SK-N-SH (cell line): Measurements from ENCODE around the gene NHERF2. TPM values are rescaled to one million over a fixed set of nuclear protein-coding genes. Genes with fewer than 3 reads are reported as not detected.
A peak's percentile ranks its signal among the peaks of the same experiment; 100 is the strongest.

Experiments
- CTCF ChIA-PET: fragments of 300-600, 350-600 bp; formaldehyde crosslinking; extraction: SDS; loops from one replicate; lab custom pipeline; 2021; lab: Yijun Ruan, JAX
- POLR2A ChIA-PET: fragments of 350-600 bp; sonication (Branson Sonifier 250); formaldehyde crosslinking; extraction: SDS; loops from one replicate; lab custom pipeline; 2020; ENCODE audit warnings: antibody characterized with exemption, inconsistent platforms; lab: Yijun Ruan, JAX
- DNase-seq: peaks from one replicate; pipeline ENCODE4 v3.0.0; 2012
- H2AFZ ChIP-seq: fragments of 200-600 bp; sonication (generic); 2 replicates; pipeline ENCODE4 v1.8.1; 2016; ENCODE audit warnings: antibody characterized with exemption, mild to moderate bottlenecking, low read depth
- H3F3A ChIP-seq: fragments of 200-600 bp; sonication (generic); replicated peaks from 2 replicates; pipeline ENCODE3; 2016; ENCODE audit warnings: antibody characterized with exemption, mild to moderate bottlenecking; ENCODE audit not compliant: insufficient read depth
- H3K27ac ChIP-seq, 2 experiments: fragments of 200-500 bp in 1 of 2; fragments of 200-600 bp in 1 of 2; sonication (Bioruptor generic) in 1 of 2; sonication (generic), shearing (Covaris generic) in 1 of 2; 2 replicates each; pipeline versions ENCODE4 v1.5.1 to v1.6.1; 2014 to 2016; ENCODE audit warnings: low read depth in 2 of 2, inconsistent platforms in 1 of 2, low read length in 1 of 2, mild to moderate bottlenecking in 1 of 2, mixed read lengths in 1 of 2
- H3K27me3 ChIP-seq: fragments of 200-600 bp; sonication (generic), shearing (Covaris generic); 2 replicates; pipeline ENCODE4 v1.6.1; 2016; ENCODE audit warnings: mixed run types; ENCODE audit not compliant: insufficient read depth
- H3K36me3 ChIP-seq, 2 experiments: fragments of 200-500 bp in 1 of 2; fragments of 200-600 bp in 1 of 2; sonication (Bioruptor generic) in 1 of 2; sonication (generic) in 1 of 2; replicated peaks in 1 of 2; 2 replicates each; pipeline versions ENCODE3 to v1.5.1; 2014 to 2016; ENCODE audit warnings: low read length in 1 of 2, mild to moderate bottlenecking in 1 of 2; ENCODE audit not compliant: insufficient read depth in 2 of 2, control insufficient read depth in 1 of 2
- H3K4me1 ChIP-seq, 2 experiments: fragments of 200-500 bp in 1 of 2; fragments of 200-600 bp in 1 of 2; sonication (Bioruptor generic) in 1 of 2; sonication (generic), shearing (Covaris generic) in 1 of 2; 2 replicates each; pipeline versions ENCODE4 v1.5.1 to v1.6.1; 2014 to 2016; ENCODE audit warnings: low read depth in 1 of 2, low read length in 1 of 2, mixed run types in 1 of 2; ENCODE audit not compliant: insufficient read depth in 2 of 2, control insufficient read depth in 1 of 2
- H3K4me2 ChIP-seq: fragments of 200-600 bp; sonication (generic), shearing (Covaris generic); 2 replicates; pipeline ENCODE4 v1.6.1; 2017; ENCODE audit warnings: mixed run types
- H3K4me3 ChIP-seq, 2 experiments: fragments of 200-500 bp in 1 of 2; fragments of 200-600 bp in 1 of 2; sonication (Bioruptor generic) in 1 of 2; sonication (generic), shearing (Covaris generic) in 1 of 2; 2 replicates each; pipeline versions ENCODE4 v1.5.1 to v1.8.1; 2014 to 2016; ENCODE audit warnings: low read depth in 2 of 2, inconsistent platforms in 1 of 2, low read length in 1 of 2, mild to moderate bottlenecking in 1 of 2, mixed read lengths in 1 of 2, moderate library complexity in 1 of 2
- H3K79me2 ChIP-seq: fragments of 200-600 bp; sonication (generic); 2 replicates; pipeline ENCODE4 v1.8.1; 2017; ENCODE audit warnings: mild to moderate bottlenecking; ENCODE audit not compliant: insufficient read depth
- H3K9ac ChIP-seq: fragments of 200-600 bp; sonication (generic); 2 replicates; pipeline ENCODE4 v1.6.1; 2017; ENCODE audit warnings: mixed run types
- H3K9me2 ChIP-seq: fragments of 200-600 bp; sonication (generic); 2 replicates; pipeline ENCODE4 v1.6.1; 2017; ENCODE audit warnings: mixed run types
- H3K9me3 ChIP-seq: fragments of 200-600 bp; sonication (generic); 2 replicates; pipeline ENCODE4 v1.6.1; 2017; ENCODE audit warnings: mixed run types, mild to moderate bottlenecking, moderate library complexity
- H4K20me1 ChIP-seq: fragments of 200-600 bp; sonication (generic); 2 replicates; pipeline ENCODE4 v1.6.1; 2017; ENCODE audit warnings: mild to moderate bottlenecking, mixed run types; ENCODE audit not compliant: insufficient read depth
- EZH2phosphoT487 ChIP-seq: fragments of 200-600 bp; sonication (generic); IDR thresholded peaks from 2 replicates; pipeline ENCODE4 v1.6.1; 2017; ENCODE audit warnings: low read depth, mixed run types, mild to moderate bottlenecking, antibody characterized with exemption, moderate library complexity, borderline replicate concordance
- FOXJ3 ChIP-seq: sonication (generic); formaldehyde crosslinking; IDR thresholded peaks from 2 replicates; pipeline ENCODE4 v1.5.1; 2020; ENCODE audit warnings: mild to moderate bottlenecking, missing genetic modification reagents
- FOXM1 ChIP-seq: IDR thresholded peaks from 2 replicates; pipeline ENCODE4 v1.4.0; 2012; ENCODE audit warnings: low read depth, mild to moderate bottlenecking
- GABPA ChIP-seq: IDR thresholded peaks from 2 replicates; pipeline ENCODE4 v1.4.0; 2012; ENCODE audit warnings: low read depth, mild to moderate bottlenecking
- GATA2 ChIP-seq: sonication (generic); formaldehyde crosslinking; IDR thresholded peaks from 2 replicates; pipeline ENCODE4 v1.5.0; 2020; ENCODE audit warnings: mild to moderate bottlenecking, missing genetic modification reagents
- JUND ChIP-seq: IDR thresholded peaks from 2 replicates; pipeline ENCODE4 v1.4.0; 2012
- MAX ChIP-seq: IDR thresholded peaks from 2 replicates; pipeline ENCODE4 v1.4.0; 2012; ENCODE audit warnings: low read depth
- NFIC ChIP-seq: IDR thresholded peaks from 2 replicates; pipeline ENCODE4 v1.4.0; 2012; ENCODE audit warnings: borderline replicate concordance
- POLR2AphosphoS5 ChIP-seq: IDR thresholded peaks from 2 replicates; pipeline ENCODE4 v1.6.1; 2012; ENCODE audit warnings: low read depth, low read length
- RFX5 ChIP-seq: IDR thresholded peaks from 2 replicates; pipeline ENCODE4 v1.6.1; 2012; ENCODE audit warnings: mild to moderate bottlenecking, improper control_type of control experiment, low read length
- SIN3A ChIP-seq: IDR thresholded peaks from 2 replicates; pipeline ENCODE4 v1.6.1; 2012; ENCODE audit warnings: low read depth, mild to moderate bottlenecking, low read length, moderate library complexity, borderline replicate concordance
- TCF12 ChIP-seq: IDR thresholded peaks from 2 replicates; pipeline ENCODE4 v1.4.0; 2012
- YY1 ChIP-seq: IDR thresholded peaks from 2 replicates; pipeline ENCODE4 v1.4.0; 2012; ENCODE audit warnings: low read depth, mild to moderate bottlenecking
- WGBS: methylation state at CpG from one replicate; pipeline ENCODE4 v1.1.6; 2017; ENCODE audit warnings: low lambda C conversion rate; 5-methylcytosine and 5-hydroxymethylcytosine counted together
- polyA plus RNA-seq, 3 experiments: library from polyadenylated mRNA; depleted of rRNA; stranded (reverse); fragments of >200 nt; gene quantifications; 2 replicates each; pipeline ENCODE4 v1.2.3, GENCODE V29; 2012
- TF ChIP-seq, protein P1 (sequence below): IDR thresholded peaks from 2 replicates; pipeline ENCODE4; 2012
- TF ChIP-seq, protein P2 (sequence below): IDR thresholded peaks from 2 replicates; pipeline ENCODE4 v1.4.0; 2012; ENCODE audit warnings: low read depth, borderline replicate concordance

The NHERF2 gene
- polyA plus RNA-seq, 1 of the 3 experiments (the other 2 are of a cell fraction), result 53.8 TPM

DNA sequence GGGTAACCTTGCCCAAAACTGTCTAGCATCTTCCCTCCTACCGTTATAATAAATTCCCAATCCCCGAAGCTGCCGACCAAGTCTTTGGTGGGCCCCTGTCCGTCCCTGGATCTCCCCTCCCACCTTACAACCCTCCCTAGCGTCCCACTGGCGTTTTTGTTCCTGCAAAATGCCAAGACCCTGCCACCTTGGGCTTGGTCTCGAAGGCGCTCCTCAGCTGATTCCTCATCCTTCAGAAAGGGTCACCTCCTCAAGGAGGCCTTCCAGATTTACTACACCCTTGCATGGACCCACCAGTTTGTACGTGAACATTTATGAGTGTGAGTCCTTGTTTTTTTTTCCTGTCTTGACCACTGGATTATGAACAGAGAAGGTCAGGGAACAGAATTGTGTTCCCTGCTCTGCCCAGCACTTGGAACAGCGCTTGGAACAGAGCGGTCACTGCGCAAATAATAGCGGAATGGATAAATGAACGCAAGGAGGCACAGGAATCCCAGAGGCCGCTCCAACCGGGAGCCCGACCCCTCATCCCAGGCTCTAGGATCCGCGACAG lies 43.6 kb upstream of the NHERF2 start:
- no peak for DNase-seq
- Histone ChIP-seq H3K9me2 (no peaks in the 10 kb centered on the region), H3K27ac (peak overlapping the region in 1 of 2 experiments; percentile 95; a peak in 3 of 4 replicates), H3K4me1 (peaks cover 8 to 20% of the 10 kb centered on the region in 2 experiments; a peak in 2 of 4 replicates), H3K4me2 (peak overlapping the region; percentile 99), H3K79me2 (peaks cover 19% of the 10 kb centered on the region; the same call in 1 of the 2 replicates), H3K9me3 (no peaks in the 10 kb centered on the region), H3F3A (peaks cover 15% of the 10 kb centered on the region), H3K9ac (peak overlapping the region; percentile 67; the same call in 1 of the 2 replicates), H2AFZ (0 out of 2 replicates have a peak overlapping the region, but pooled peaks have one; percentile 81), H3K36me3 (peaks cover 5 to 21% of the 10 kb centered on the region in 2 experiments), H4K20me1 (no peaks in the 10 kb centered on the region), H3K4me3 (peak overlapping the region; percentile 77 to 80), H3K27me3 (no peaks in the 10 kb centered on the region)
- WGBS, result 32% methylated on average over 14 of the region's 19 CpGs
- TF ChIP-seq, protein P1, sequence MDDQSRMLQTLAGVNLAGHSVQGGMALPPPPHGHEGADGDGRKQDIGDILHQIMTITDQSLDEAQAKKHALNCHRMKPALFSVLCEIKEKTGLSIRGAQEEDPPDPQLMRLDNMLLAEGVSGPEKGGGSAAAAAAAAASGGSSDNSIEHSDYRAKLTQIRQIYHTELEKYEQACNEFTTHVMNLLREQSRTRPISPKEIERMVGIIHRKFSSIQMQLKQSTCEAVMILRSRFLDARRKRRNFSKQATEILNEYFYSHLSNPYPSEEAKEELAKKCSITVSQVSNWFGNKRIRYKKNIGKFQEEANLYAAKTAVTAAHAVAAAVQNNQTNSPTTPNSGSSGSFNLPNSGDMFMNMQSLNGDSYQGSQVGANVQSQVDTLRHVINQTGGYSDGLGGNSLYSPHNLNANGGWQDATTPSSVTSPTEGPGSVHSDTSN, result peak; percentile 3; the same call in 1 of the 2 replicates
- no peak for TF ChIP-seq SIN3A
- CTCF ChIA-PET, result interaction anchor here (0.6 to 3.3 kb wide), 10 partner anchors 11 to 158 kb away, joined by 3 to 19 read pairs (median 3); partner anchors contain the start of genes RPS2 and TBL3
- POLR2A ChIA-PET, result interaction anchor here (0.7 to 1.7 kb wide), 2 partner anchors 18 to 199 kb away, joined by 3 to 9 read pairs; partner anchors contain the start of gene RPS2

DNA sequence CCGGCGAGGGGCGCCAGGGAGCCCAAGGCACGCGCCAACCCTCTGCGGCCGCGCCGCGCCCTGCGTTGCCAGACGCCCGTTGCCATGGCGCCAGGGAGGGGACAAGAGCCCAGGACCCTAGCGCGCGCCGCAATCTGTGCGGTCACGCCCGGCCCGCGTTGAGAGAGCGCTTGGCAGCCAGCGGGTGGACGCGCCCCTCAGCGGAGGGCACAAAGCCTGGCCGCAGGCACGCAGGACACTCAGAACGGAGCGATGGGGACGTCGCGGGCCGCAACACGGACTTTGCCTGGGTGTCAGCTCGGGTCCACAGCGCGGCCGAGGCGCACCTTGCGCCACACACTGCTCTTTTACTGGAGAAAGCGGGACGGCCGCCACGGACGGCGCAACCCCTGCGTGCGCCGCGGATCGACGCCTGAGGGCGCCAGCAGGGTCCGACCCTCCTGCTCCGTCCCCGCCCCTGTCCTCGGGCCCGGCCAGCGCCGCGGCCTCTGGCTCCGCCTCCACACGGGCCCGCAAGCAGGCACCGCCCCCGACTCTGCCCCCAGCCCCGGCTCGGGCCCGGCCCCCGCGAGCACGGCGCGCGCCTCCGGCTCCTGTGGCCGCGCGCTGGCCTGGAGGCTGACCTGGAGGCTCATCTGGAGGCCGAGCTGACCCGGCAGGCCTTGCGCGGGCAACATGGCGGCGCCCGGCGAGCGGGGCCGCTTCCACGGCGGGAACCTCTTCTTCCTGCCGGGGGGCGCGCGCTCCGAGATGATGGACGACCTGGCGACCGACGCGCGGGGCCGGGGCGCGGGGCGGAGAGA lies 43.0 kb upstream of the NHERF2 start, which contains the start of gene GFER:
GFER (plus strand) TSS at position 650 of the 803 bp plus-strand sequence; CDS start at position 676, 26 bp downstream.
- H3K9ac ChIP-seq, result peak within 1 kb of the TSS; percentile 85
- H3F3A ChIP-seq, result peaks cover 15% of the 10 kb centered on the region
- H3K4me1 ChIP-seq, result peaks cover 8 to 21% of the 10 kb centered on the region in 2 experiments; a peak in 2 of 4 replicates
- H3K27ac ChIP-seq, result peak within 1 kb of the TSS; percentile 66 to 95
- POLR2A ChIA-PET, result interaction anchor here (0.6 to 1.8 kb wide), 3 partner anchors 12 to 19 kb away, joined by 3 to 9 read pairs (median 8); partner anchors contain the start of genes RPS2 and TBL3
- H2AFZ ChIP-seq, result peak within 1 kb of the TSS; percentile 81; the same call in 1 of the 2 replicates
- DNase-seq, result peak; percentile 99
- no peaks in the 10 kb centered on the region for H4K20me1 ChIP-seq
- H3K36me3 ChIP-seq, result peaks cover 5 to 14% of the 10 kb centered on the region in 2 experiments
- CTCF ChIA-PET, result interaction anchor here (0.6 to 12.9 kb wide), 8 partner anchors 12 to 1089 kb away, joined by 3 to 108 read pairs (median 4); partner anchors contain the start of genes RPS2 and TBL3
- 4% methylated on average over 29 of the region's 109 CpGs for WGBS
- H3K27me3 ChIP-seq, result no peaks in the 10 kb centered on the region
- H3K9me2 ChIP-seq, result no peaks in the 10 kb centered on the region
- peaks cover 19% of the 10 kb centered on the region; the same call in 1 of the 2 replicates for H3K79me2 ChIP-seq
- H3K4me3 ChIP-seq, result peak within 1 kb of the TSS; percentile 77 to 80
- peak within 1 kb of the TSS; percentile 99 for H3K4me2 ChIP-seq
- no peaks in the 10 kb centered on the region for H3K9me3 ChIP-seq
- no peak for TF ChIP-seq GATA2 (CRISPR knock-in tag)
- no peak for TF ChIP-seq TCF12
- no peak for TF ChIP-seq FOXJ3
- TF ChIP-seq NFIC, result no peak
- no peak for TF ChIP-seq EZH2phosphoT487
- TF ChIP-seq JUND, result no peak
- no peak for TF ChIP-seq GABPA
- peak; percentile 8; the same call in 1 of the 2 replicates for TF ChIP-seq POLR2AphosphoS5
- no peak for TF ChIP-seq FOXM1
- peak; percentile 94 for TF ChIP-seq YY1
- TF ChIP-seq, protein P1, result no peak
- peak; percentile 14; the same call in 1 of the 2 replicates for TF ChIP-seq MAX
- TF ChIP-seq RFX5, result no peak
- TF ChIP-seq, protein P2, sequence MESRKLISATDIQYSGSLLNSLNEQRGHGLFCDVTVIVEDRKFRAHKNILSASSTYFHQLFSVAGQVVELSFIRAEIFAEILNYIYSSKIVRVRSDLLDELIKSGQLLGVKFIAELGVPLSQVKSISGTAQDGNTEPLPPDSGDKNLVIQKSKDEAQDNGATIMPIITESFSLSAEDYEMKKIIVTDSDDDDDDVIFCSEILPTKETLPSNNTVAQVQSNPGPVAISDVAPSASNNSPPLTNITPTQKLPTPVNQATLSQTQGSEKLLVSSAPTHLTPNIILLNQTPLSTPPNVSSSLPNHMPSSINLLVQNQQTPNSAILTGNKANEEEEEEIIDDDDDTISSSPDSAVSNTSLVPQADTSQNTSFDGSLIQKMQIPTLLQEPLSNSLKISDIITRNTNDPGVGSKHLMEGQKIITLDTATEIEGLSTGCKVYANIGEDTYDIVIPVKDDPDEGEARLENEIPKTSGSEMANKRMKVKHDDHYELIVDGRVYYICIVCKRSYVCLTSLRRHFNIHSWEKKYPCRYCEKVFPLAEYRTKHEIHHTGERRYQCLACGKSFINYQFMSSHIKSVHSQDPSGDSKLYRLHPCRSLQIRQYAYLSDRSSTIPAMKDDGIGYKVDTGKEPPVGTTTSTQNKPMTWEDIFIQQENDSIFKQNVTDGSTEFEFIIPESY, result no peak
